Omental fat pad (tissue), 4 donors: Measurements from ENCODE around the gene CYSLTR2. TPM values are rescaled to one million over a fixed set of nuclear protein-coding genes. Genes with fewer than 3 reads are reported as not detected.

ENCODE experiments used
- ATAC-seq: fragments of 150-250 bp; one replicate; pipeline ENCODE4 v1.9.1; 2016; ENCODE audit warnings: mild to moderate bottlenecking, moderate library complexity; ENCODE audit not compliant: low FRiP score
- DNase-seq: peaks from one replicate; pipeline ENCODE4 v3.0.0-alpha.2; 2019; ENCODE audit warnings: low spot score
- CTCF ChIP-seq, 3 donors: fragments of 450-650 bp; IDR thresholded peaks; one replicate each; pipeline ENCODE4 v1.5.1; 2016 to 2017; ENCODE audit warnings: antibody characterized with exemption in 3 of 3, mild to moderate bottlenecking in 3 of 3, moderate library complexity in 2 of 3
- total RNA-seq, 4 donors: library from RNA; depleted of rRNA; stranded (reverse); fragments of >200 nt; gene quantifications; one replicate each; pipeline ENCODE4 v1.1.0, GENCODE V29; 2016

CYSLTR2 gene
- total RNA-seq, 4 donors from 2014 or later = 0.31 to 4.4 (median 2.6) TPM

DNA sequence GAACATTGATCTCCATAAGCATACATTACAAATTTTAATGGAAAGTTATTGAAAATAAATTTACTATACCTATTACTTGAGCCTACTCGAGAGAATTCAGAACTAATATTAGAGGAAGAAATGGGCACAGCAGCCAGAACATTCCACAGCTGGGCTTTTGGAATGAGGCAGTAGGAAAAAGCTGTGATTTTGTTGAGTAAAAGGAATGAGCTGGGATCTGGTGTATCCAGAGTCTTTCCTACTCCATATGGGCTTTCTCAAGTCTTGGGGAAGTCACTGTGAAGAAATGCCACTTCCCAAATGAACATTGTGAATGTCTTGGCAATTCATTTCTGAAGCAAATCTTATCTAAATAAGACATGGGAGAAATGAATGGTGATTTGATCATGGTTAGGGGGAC, 93.1 kb downstream of the CYSLTR2 start:
- no peak for DNase-seq
- no peak for TF ChIP-seq CTCF (IDR thresholded peaks at IDR 0.05)
- no peak for ATAC-seq

- ATAC-seq = no peak
- no peak for TF ChIP-seq CTCF (IDR thresholded peaks at IDR 0.05)
- no peak for DNase-seq
Observed at GRCh38 chr13:48748681-48749080, 95.0 kb downstream of the CYSLTR2 start.

DNA sequence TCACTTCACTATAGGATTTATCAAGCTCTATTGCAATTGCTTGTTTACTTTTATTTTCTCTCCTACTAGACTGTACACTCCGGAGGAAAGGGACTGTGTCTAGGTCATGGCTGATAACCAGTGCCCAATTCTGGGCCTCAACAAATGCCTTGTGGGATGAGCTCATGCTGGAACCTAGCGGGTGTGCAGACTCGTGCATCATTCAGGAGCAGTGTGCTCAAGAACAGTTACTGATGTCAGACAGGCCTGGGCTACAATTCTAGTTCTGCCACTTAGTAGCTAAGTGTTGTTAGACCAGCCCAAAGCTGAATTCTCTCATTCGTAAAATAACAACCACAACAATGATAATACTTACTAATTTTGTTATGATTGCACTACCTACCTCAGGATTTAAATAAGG, 95.4 kb downstream of the CYSLTR2 start:
- no peak for TF ChIP-seq CTCF (IDR thresholded peaks at IDR 0.05)
- DNase-seq (no peak), ATAC-seq (no peak)

GRCh38 chr13:48749699-48750473, 96.2 kb downstream of the CYSLTR2 start:
- DNase-seq (peak; percentile 57), ATAC-seq (peak; percentile 98)
- TF ChIP-seq CTCF (IDR thresholded peaks at IDR 0.05) = no peak

- ATAC-seq (no peak), DNase-seq (no peak)
Observed at GRCh38 chr13:48750588-48751383, 97.1 kb downstream of the CYSLTR2 start.

GRCh38 chr13:48760626-48761025, 106.9 kb downstream of the CYSLTR2 start:
- no peak for ATAC-seq
- DNase-seq = no peak
- no peak for TF ChIP-seq CTCF (IDR thresholded peaks at IDR 0.05)

More at GRCh38 chr13:48750588-48751383, 97.1 kb downstream of the CYSLTR2 start:
- no peak for TF ChIP-seq CTCF (IDR thresholded peaks at IDR 0.05)

Other genes starting within 250 kb of the CYSLTR2 start
- 10 to 100 TPM; 19.0 to 87.6 (median 33.4) TPM for gene LPAR6, start 240.8 kb upstream of the CYSLTR2 start, total RNA-seq
- 10 to 100 TPM in 3 of 4 donors, 1 to 10 TPM in 1; 6.7 to 30.6 (median 13.0) TPM for gene RCBTB2, start 120.8 kb upstream of the CYSLTR2 start, total RNA-seq